ENCODE data around the gene KICS2. TPM values are rescaled to one million over a fixed set of nuclear protein-coding genes. Genes with fewer than 3 reads are reported as not detected.

The KICS2 gene
- total and polyA plus RNA-seq, 9 of the 15 experiments (the other 6 are each of a cell fraction or from before 2014, with no cell fraction given): 2.3 to 6.4 (median 5.5) TPM

DNA sequence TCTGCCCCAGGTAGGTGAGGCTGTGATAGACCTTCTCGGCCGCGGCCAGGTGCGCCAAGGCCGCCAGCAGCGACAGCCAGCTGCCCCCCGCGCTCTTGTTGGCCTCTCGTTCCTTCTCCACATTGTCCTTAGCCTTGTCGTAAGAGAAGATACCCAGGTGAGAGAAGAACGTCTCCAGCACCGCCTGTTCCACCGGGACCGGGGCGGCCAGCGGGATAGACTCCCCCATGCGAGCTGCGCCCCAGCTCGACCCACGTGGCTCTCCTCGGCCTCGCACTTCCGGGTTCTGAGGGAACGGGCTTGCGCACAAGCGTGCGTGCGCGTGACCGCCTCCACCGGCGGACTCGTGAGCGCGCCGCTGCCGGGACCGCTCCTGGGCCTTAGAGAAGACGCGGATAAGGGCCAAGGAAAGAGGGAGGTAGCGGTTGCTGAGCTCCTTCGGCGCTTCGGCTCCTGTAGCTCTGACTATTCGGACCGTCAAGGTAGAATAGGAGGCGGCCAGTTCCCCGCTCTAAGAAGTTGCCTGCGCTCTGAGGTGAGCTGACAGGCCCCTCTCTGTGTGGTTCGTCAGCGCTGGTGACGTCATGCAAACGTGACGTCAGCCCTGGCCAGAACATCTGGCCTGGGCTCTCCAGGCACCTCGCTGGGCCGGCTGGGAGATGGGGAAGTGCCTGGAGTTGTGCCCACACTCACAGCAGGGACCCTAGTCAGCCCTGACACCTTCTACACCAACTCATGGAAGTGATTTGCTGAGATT, at the start of gene KICS2 (continued):
- TF ChIP-seq HDAC3 (IDR thresholded peaks at IDR 0.05; ENCODE audit: borderline replicate concordance, partially characterized antibody): no peak
- no peak for TF ChIP-seq HDGF (IDR thresholded peaks at IDR 0.05)
- no peak for TF ChIP-seq RFX1 (IDR thresholded peaks at IDR 0.05)
- no peak for TF ChIP-seq MEF2D (tag; conservative IDR thresholded peaks at IDR 0.05; ENCODE audit: low read depth)
- TF ChIP-seq, protein P1, sequence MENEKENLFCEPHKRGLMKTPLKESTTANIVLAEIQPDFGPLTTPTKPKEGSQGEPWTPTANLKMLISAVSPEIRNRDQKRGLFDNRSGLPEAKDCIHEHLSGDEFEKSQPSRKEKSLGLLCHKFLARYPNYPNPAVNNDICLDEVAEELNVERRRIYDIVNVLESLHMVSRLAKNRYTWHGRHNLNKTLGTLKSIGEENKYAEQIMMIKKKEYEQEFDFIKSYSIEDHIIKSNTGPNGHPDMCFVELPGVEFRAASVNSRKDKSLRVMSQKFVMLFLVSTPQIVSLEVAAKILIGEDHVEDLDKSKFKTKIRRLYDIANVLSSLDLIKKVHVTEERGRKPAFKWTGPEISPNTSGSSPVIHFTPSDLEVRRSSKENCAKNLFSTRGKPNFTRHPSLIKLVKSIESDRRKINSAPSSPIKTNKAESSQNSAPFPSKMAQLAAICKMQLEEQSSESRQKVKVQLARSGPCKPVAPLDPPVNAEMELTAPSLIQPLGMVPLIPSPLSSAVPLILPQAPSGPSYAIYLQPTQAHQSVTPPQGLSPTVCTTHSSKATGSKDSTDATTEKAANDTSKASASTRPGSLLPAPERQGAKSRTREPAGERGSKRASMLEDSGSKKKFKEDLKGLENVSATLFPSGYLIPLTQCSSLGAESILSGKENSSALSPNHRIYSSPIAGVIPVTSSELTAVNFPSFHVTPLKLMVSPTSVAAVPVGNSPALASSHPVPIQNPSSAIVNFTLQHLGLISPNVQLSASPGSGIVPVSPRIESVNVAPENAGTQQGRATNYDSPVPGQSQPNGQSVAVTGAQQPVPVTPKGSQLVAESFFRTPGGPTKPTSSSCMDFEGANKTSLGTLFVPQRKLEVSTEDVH (IDR thresholded peaks at IDR 0.05; ENCODE audit: low read depth, partially characterized antibody): peak; percentile 92
- TF ChIP-seq, protein P2, sequence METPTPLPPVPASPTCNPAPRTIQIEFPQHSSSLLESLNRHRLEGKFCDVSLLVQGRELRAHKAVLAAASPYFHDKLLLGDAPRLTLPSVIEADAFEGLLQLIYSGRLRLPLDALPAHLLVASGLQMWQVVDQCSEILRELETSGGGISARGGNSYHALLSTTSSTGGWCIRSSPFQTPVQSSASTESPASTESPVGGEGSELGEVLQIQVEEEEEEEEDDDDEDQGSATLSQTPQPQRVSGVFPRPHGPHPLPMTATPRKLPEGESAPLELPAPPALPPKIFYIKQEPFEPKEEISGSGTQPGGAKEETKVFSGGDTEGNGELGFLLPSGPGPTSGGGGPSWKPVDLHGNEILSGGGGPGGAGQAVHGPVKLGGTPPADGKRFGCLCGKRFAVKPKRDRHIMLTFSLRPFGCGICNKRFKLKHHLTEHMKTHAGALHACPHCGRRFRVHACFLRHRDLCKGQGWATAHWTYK (CRISPR knock-in tag; IDR thresholded peaks at IDR 0.05): no peak; the same call in 1 of the 2 replicates
- TF ChIP-seq DDX20 (tag; IDR thresholded peaks at IDR 0.05; ENCODE audit: low read depth): no peak
- no peak for TF ChIP-seq ZZZ3 (IDR thresholded peaks at IDR 0.05)
- TF ChIP-seq, protein P3, sequence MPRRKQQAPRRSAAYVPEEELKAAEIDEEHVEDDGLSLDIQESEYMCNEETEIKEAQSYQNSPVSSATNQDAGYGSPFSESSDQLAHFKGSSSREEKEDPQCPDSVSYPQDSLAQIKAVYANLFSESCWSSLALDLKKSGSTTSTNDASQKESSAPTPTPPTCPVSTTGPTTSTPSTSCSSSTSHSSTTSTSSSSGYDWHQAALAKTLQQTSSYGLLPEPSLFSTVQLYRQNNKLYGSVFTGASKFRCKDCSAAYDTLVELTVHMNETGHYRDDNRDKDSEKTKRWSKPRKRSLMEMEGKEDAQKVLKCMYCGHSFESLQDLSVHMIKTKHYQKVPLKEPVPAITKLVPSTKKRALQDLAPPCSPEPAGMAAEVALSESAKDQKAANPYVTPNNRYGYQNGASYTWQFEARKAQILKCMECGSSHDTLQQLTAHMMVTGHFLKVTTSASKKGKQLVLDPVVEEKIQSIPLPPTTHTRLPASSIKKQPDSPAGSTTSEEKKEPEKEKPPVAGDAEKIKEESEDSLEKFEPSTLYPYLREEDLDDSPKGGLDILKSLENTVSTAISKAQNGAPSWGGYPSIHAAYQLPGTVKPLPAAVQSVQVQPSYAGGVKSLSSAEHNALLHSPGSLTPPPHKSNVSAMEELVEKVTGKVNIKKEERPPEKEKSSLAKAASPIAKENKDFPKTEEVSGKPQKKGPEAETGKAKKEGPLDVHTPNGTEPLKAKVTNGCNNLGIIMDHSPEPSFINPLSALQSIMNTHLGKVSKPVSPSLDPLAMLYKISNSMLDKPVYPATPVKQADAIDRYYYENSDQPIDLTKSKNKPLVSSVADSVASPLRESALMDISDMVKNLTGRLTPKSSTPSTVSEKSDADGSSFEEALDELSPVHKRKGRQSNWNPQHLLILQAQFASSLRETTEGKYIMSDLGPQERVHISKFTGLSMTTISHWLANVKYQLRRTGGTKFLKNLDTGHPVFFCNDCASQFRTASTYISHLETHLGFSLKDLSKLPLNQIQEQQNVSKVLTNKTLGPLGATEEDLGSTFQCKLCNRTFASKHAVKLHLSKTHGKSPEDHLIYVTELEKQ (CRISPR knock-in tag; IDR thresholded peaks at IDR 0.05): no peak
- TF ChIP-seq KDM2B (CRISPR knock-in tag; IDR thresholded peaks at IDR 0.05): no peak
- TF ChIP-seq BACH1 (tag; IDR thresholded peaks at IDR 0.05): no peak; the same call in 1 of the 2 replicates
- no peak for TF ChIP-seq NFYB (IDR thresholded peaks at IDR 0.05; ENCODE audit: extremely low read depth, insufficient read length)
- no peak for TF ChIP-seq PTRF (tag; IDR thresholded peaks at IDR 0.05)
- 0 out of 2 replicates have a peak, but pooled peaks have one; percentile 53 for TF ChIP-seq MTA1 (IDR thresholded peaks at IDR 0.05; ENCODE audit: borderline replicate concordance)
- TF ChIP-seq FOXM1 (IDR thresholded peaks at IDR 0.05; ENCODE audit: low read depth): no peak
- no peak for TF ChIP-seq FOXM1 (CRISPR knock-in tag; IDR thresholded peaks at IDR 0.05; ENCODE audit: low read depth)
- no peak for TF ChIP-seq FOXJ2 (tag; IDR thresholded peaks at IDR 0.05)
- TF ChIP-seq CCAR2 (IDR thresholded peaks at IDR 0.05; ENCODE audit: low read depth, low read length): no peak
- TF ChIP-seq ZFP36 (IDR thresholded peaks at IDR 0.05; ENCODE audit: low read depth, low read length, partially characterized antibody): no peak
- TF ChIP-seq HNRNPH1 (optimal IDR thresholded peaks at IDR 0.05; ENCODE audit: low read depth, low read length): no peak
- no peak for TF ChIP-seq CBX2 (IDR thresholded peaks at IDR 0.05; ENCODE audit: insufficient read depth, low read length, poor library complexity, severe bottlenecking)
- TF ChIP-seq ZSCAN32 (CRISPR knock-in tag; IDR thresholded peaks at IDR 0.05): no peak

All from K562 (cell line).